HCT116 (cell line): ENCODE measurements around the gene LRRC74B. TPM values are rescaled to one million over a fixed set of nuclear protein-coding genes. Genes with fewer than 3 reads are reported as not detected.

Experiments
- ATAC-seq: fragments of 200-7000 bp; cut with Tn5 transposase; 2 replicates; pipeline ENCODE4 v1.9.1; 2020; ENCODE audit warnings: mild to moderate bottlenecking, moderate library complexity
- BruUV-seq: library from RNA; stranded (reverse); fragments of 400-500 nt; replicated peaks from 2 replicates; lab custom pipeline; 2021; lab: Mats Ljungman, UMichigan
- CTCF ChIA-PET: fragments of 300-600 bp; sonication (Branson Sonifier 250); formaldehyde crosslinking; loops from one replicate; lab custom pipeline; 2021; ENCODE audit warnings: antibody characterized with exemption; lab: Charles Lee
- POLR2A ChIA-PET: fragments of 300-600, 350-600 bp; sonication (Branson Sonifier 250); formaldehyde crosslinking; loops from one replicate; lab custom pipeline; 2021; ENCODE audit warnings: antibody characterized with exemption; lab: Charles Lee
- RAD21 ChIA-PET, 2 experiments: fragments of 300-600 bp; sonication (Branson Sonifier 250); formaldehyde crosslinking; loops; one replicate each; lab custom pipeline; 2023; ENCODE audit warnings: low total read pairs in 2 of 2; ENCODE audit not compliant: uncharacterized antibody in 2 of 2, unreplicated experiment in 2 of 2, low non-redundant PET in 1 of 2; lab: Charles Lee
- DNase-seq: peaks from one replicate; pipeline ENCODE4 v3.0.0-alpha.2; 2010; ENCODE audit warnings: low read depth, low spot score
- H2AFZ ChIP-seq: fragments of 200-600 bp; shearing (Covaris generic), sonication (generic); 2 replicates; pipeline ENCODE4 v1.6.1; 2017; ENCODE audit warnings: low read depth, mixed run types, mixed read lengths, antibody characterized with exemption, low read length; ENCODE audit not compliant: poor library complexity, severe bottlenecking
- H3K27ac ChIP-seq: 2 replicates; pipeline ENCODE4 v1.5.1; 2012; ENCODE audit warnings: low read depth, low read length
- H3K27me3 ChIP-seq: fragments of 200-600 bp; sonication (generic); 2 replicates; pipeline ENCODE4 v1.6.1; 2016; ENCODE audit warnings: mixed run types, low read length, mixed read lengths; ENCODE audit not compliant: insufficient read depth
- H3K36me3 ChIP-seq, 2 experiments: fragments of 200-500 bp in 1 of 2; fragments of 200-600 bp in 1 of 2; sonication (Bioruptor generic) in 1 of 2; sonication (generic) in 1 of 2; 2 replicates each; pipeline versions ENCODE4 v1.5.1 to v1.6.1; 2014 to 2016; ENCODE audit warnings: low read length in 2 of 2, inconsistent platforms in 1 of 2, mixed read lengths in 1 of 2, mixed run types in 1 of 2; ENCODE audit not compliant: insufficient read depth in 2 of 2, control insufficient read depth in 1 of 2
- H3K4me1 ChIP-seq, 2 experiments: fragments of 200-600 bp in 1 of 2; sonication (generic) in 1 of 2; 2 replicates each; pipeline versions ENCODE4 v1.5.1 to v1.6.1; 2012 to 2017; ENCODE audit warnings: low read length in 2 of 2, inconsistent platforms in 1 of 2, mild to moderate bottlenecking in 1 of 2, mixed read lengths in 1 of 2, mixed run types in 1 of 2, moderate library complexity in 1 of 2; ENCODE audit not compliant: insufficient read depth in 2 of 2, control insufficient read depth in 1 of 2
- H3K4me2 ChIP-seq: fragments of 200-600 bp; sonication (generic); 2 replicates; pipeline ENCODE4 v1.6.1; 2017; ENCODE audit warnings: mixed run types, low read length, mixed read lengths
- H3K4me3 ChIP-seq, 2 experiments: fragments of 200-600 bp in 1 of 2; sonication (generic) in 1 of 2; replicated peaks in 1 of 2; 2 replicates each; pipeline ENCODE4 v1.5.1; 2011 to 2016; ENCODE audit warnings: low read length in 2 of 2, control low read depth in 1 of 2, low read depth in 1 of 2, mild to moderate bottlenecking in 1 of 2, mixed read lengths in 1 of 2, mixed run types in 1 of 2
- H3K79me2 ChIP-seq: fragments of 200-600 bp; sonication (generic); 2 replicates; pipeline ENCODE4 v1.6.1; 2017; ENCODE audit warnings: mild to moderate bottlenecking, mixed run types, low read length, moderate library complexity, mixed read lengths; ENCODE audit not compliant: insufficient read depth
- H3K9ac ChIP-seq: fragments of 200-600 bp; sonication (generic); 2 replicates; pipeline ENCODE4 v1.6.1; 2016; ENCODE audit warnings: low read length, mixed read lengths
- H3K9me2 ChIP-seq: fragments of 200-600 bp; sonication (generic), shearing (Covaris generic); 2 replicates; pipeline ENCODE4 v1.6.1; 2017; ENCODE audit warnings: mixed run types, mild to moderate bottlenecking, moderate library complexity; ENCODE audit not compliant: insufficient read depth
- H3K9me3 ChIP-seq, 2 experiments: fragments of 200-500 bp in 1 of 2; fragments of 200-600 bp in 1 of 2; sonication (Bioruptor generic) in 1 of 2; sonication (generic) in 1 of 2; 2 replicates each; pipeline ENCODE4 v1.6.1; 2014 to 2017; ENCODE audit warnings: low read length in 2 of 2, mixed read lengths in 2 of 2, inconsistent platforms in 1 of 2, low read depth in 1 of 2, mild to moderate bottlenecking in 1 of 2, mixed run types in 1 of 2, moderate library complexity in 1 of 2; ENCODE audit not compliant: control insufficient read depth in 1 of 2, insufficient read depth in 1 of 2
- H4K20me1 ChIP-seq: fragments of 200-600 bp; sonication (generic), shearing (Covaris generic); 2 replicates; pipeline ENCODE4 v1.6.1; 2017; ENCODE audit warnings: mixed run types, mild to moderate bottlenecking, moderate library complexity; ENCODE audit not compliant: insufficient read depth
- CBX3 ChIP-seq: IDR thresholded peaks from 2 replicates; pipeline ENCODE4 v1.6.1; 2012; ENCODE audit warnings: low read depth
- CEBPB ChIP-seq: IDR thresholded peaks from 2 replicates; pipeline ENCODE4 v1.6.1; 2012; ENCODE audit warnings: low read depth
- CTCF ChIP-seq, 3 experiments: fragments of 200-600 bp in 1 of 3; sonication (generic) in 1 of 3; IDR thresholded peaks in 2 of 3; conservative IDR thresholded peaks in 1 of 3; 2 replicates each; pipeline ENCODE4 v1.5.1; 2012 to 2017; ENCODE audit warnings: low read depth in 2 of 3, low read length in 2 of 3, antibody characterized with exemption in 1 of 3, borderline replicate concordance in 1 of 3, control low read depth in 1 of 3, mild to moderate bottlenecking in 1 of 3, mixed read lengths in 1 of 3, mixed run types in 1 of 3, moderate library complexity in 1 of 3; ENCODE audit not compliant: insufficient read depth in 1 of 3
- ELF1 ChIP-seq: IDR thresholded peaks from 2 replicates; pipeline ENCODE4 v1.6.1; 2012; ENCODE audit warnings: low read depth, borderline replicate concordance
- EZH2phosphoT487 ChIP-seq: fragments of 200-600 bp; IDR thresholded peaks from 2 replicates; pipeline ENCODE4 v1.6.1; 2018; ENCODE audit warnings: antibody characterized with exemption, borderline replicate concordance
- MAX ChIP-seq: IDR thresholded peaks from 2 replicates; pipeline ENCODE4 v1.6.1; 2012
- RAD21 ChIP-seq: IDR thresholded peaks from 2 replicates; pipeline ENCODE4 v1.6.1; 2012; ENCODE audit warnings: low read depth, mild to moderate bottlenecking
- SP1 ChIP-seq: IDR thresholded peaks from 2 replicates; pipeline ENCODE4 v1.6.1; 2012; ENCODE audit warnings: low read depth
- YY1 ChIP-seq: IDR thresholded peaks from 2 replicates; pipeline ENCODE4 v1.6.1; 2011; ENCODE audit warnings: low read length, low read depth, moderate library complexity, mild to moderate bottlenecking; ENCODE audit not compliant: insufficient replicate concordance; ENCODE audit errors: extremely low read depth
- ZFX ChIP-seq: fragments of 450-650 bp; IDR thresholded peaks from 2 replicates; pipeline ENCODE4 v1.6.1; 2017
- ZNF274 ChIP-seq: fragments of 200-500 bp; sonication (Bioruptor generic); IDR thresholded peaks from 2 replicates; pipeline ENCODE4 v1.6.1; 2014; ENCODE audit warnings: mild to moderate bottlenecking, low read depth, low read length, inconsistent platforms
- intact Hi-C: fragments of 100-400 bp; cut with micrococcal nuclease; formaldehyde crosslinking; loops from 2 replicates; pipeline ENCODE4 v1.10.0; 2022
- total RNA-seq: library from RNA; stranded (reverse); gene quantifications from one replicate; pipeline ENCODE4 v1.2.1, GENCODE V29; 2021; ENCODE audit not compliant: unreplicated experiment
- TF ChIP-seq, protein P1 (sequence below): IDR thresholded peaks from 2 replicates; pipeline ENCODE4 v1.6.1; 2012; ENCODE audit warnings: low read depth
- TF ChIP-seq, protein P2 (sequence below): IDR thresholded peaks from 2 replicates; pipeline ENCODE4 v1.6.1; 2012

Gene LRRC74B
- total RNA-seq, 1 experiment from 2014 or later: not detected

DNA sequence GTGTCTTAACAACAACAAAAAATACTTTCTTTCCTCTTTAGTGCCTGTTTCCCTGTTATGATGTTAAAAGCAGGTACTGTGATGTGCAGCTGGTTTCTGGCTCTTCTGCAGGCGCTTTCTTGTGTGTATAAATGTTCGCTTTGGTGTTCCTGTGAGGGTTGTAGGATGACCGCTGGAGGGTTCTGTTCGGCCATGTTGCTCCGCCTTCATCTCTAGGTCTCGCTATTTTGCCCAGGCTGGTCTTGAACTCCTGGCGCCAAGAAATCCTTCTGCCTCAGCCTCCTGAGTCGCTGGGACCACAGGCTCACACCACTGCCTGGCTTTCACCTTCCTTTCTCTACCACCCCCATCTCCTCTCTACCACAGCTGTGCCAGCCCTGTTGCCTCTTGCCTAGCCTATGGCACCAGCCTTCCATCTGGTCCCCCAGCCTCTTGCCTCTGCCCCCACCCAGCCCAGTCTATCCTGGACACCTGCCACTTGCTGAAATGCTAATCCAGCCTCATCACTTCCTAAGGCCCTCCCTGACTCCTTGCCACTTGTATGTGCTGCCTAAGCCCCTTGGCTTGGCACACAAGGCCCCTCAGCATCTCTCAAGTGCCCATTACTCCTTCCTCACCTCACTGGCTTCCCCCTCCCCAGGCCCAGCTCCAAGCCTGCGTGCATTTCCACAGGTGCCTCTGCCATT lies 5.5 kb downstream of the LRRC74B start (continued):
- TF ChIP-seq, protein P1, sequence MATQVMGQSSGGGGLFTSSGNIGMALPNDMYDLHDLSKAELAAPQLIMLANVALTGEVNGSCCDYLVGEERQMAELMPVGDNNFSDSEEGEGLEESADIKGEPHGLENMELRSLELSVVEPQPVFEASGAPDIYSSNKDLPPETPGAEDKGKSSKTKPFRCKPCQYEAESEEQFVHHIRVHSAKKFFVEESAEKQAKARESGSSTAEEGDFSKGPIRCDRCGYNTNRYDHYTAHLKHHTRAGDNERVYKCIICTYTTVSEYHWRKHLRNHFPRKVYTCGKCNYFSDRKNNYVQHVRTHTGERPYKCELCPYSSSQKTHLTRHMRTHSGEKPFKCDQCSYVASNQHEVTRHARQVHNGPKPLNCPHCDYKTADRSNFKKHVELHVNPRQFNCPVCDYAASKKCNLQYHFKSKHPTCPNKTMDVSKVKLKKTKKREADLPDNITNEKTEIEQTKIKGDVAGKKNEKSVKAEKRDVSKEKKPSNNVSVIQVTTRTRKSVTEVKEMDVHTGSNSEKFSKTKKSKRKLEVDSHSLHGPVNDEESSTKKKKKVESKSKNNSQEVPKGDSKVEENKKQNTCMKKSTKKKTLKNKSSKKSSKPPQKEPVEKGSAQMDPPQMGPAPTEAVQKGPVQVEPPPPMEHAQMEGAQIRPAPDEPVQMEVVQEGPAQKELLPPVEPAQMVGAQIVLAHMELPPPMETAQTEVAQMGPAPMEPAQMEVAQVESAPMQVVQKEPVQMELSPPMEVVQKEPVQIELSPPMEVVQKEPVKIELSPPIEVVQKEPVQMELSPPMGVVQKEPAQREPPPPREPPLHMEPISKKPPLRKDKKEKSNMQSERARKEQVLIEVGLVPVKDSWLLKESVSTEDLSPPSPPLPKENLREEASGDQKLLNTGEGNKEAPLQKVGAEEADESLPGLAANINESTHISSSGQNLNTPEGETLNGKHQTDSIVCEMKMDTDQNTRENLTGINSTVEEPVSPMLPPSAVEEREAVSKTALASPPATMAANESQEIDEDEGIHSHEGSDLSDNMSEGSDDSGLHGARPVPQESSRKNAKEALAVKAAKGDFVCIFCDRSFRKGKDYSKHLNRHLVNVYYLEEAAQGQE: no peak
- no peak for TF ChIP-seq ELF1
- no peak for TF ChIP-seq SP1
- TF ChIP-seq CEBPB: no peak
- no peak for TF ChIP-seq ZFX
- no peak for TF ChIP-seq YY1
- no peak for TF ChIP-seq ZNF274
- no peak for TF ChIP-seq RAD21

- no peak for DNase-seq
- Histone ChIP-seq H3K79me2 (no peaks in the 10 kb centered on the region), H3K9ac (no peak overlapping the region), H3K4me3 (no peak overlapping the region), H3K36me3 (no peaks in the 10 kb centered on the region), H3K27me3 (peaks cover 3% of the 10 kb centered on the region; the same call in 1 of the 2 replicates), H3K4me2 (no peak overlapping the region), H3K9me3 (no peaks in the 10 kb centered on the region), H2AFZ (no peak overlapping the region), H3K9me2 (no peaks in the 10 kb centered on the region), H3K27ac (no peak overlapping the region), H3K4me1 (no peaks in the 10 kb centered on the region), H4K20me1 (no peaks in the 10 kb centered on the region)
- POLR2A ChIA-PET: no interaction called here
- no peak for TF ChIP-seq CEBPB
- no peak for TF ChIP-seq MAX
- no peak for TF ChIP-seq CBX3
- TF ChIP-seq, protein P1: no peak
- TF ChIP-seq, protein P2, sequence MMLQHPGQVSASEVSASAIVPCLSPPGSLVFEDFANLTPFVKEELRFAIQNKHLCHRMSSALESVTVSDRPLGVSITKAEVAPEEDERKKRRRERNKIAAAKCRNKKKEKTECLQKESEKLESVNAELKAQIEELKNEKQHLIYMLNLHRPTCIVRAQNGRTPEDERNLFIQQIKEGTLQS: no peak
- no peak for TF ChIP-seq EZH2phosphoT487
- no peak for TF ChIP-seq CTCF (IDR thresholded peaks at IDR 0.05 in 2 of 3, conservative IDR thresholded peaks at IDR 0.05 in 1 of 3; ENCODE audit: borderline replicate concordance in 1 of 3, insufficient read depth in 1 of 3, low read depth in 2 of 3, low read length in 2 of 3)
- ATAC-seq: no peak
- BruUV-seq: no TSS peak
- CTCF ChIA-PET: no interaction called here
- RAD21 ChIA-PET: no interaction called here
- intact Hi-C loops: no loop called here
Observed at GRCh38 chr22:21051831-21052400, 6.2 kb downstream of the LRRC74B start.
